HepG2 (cell line): ENCODE results near the gene TRAPPC4. TPM values are rescaled to one million over a fixed set of nuclear protein-coding genes. Genes with fewer than 3 reads are reported as not detected.

ENCODE experiments used
- ATAC-seq: fragments of 200-7000 bp; cut with Tn5 transposase; 3 replicates; pipeline ENCODE4 v1.9.1; 2020; ENCODE audit warnings: mild to moderate bottlenecking, moderate library complexity
- BruUV-seq: library from RNA; stranded (reverse); fragments of 400-500 nt; replicated peaks from 2 replicates; lab custom pipeline; 2021; lab: Mats Ljungman, UMichigan
- CTCF ChIA-PET: fragments of 300-600 bp; formaldehyde crosslinking; extraction: SDS; loops from one replicate; lab custom pipeline; 2021; ENCODE audit warnings: low total read pairs, inconsistent platforms, low intra/inter-chr PET ratio; lab: Yijun Ruan, JAX
- POLR2A ChIA-PET: fragments of 350-600 bp; sonication (Branson Sonifier 250); formaldehyde crosslinking; loops from one replicate; lab custom pipeline; 2020; ENCODE audit warnings: antibody characterized with exemption, inconsistent platforms; lab: Yijun Ruan, JAX
- DNase-seq: peaks from one replicate; pipeline ENCODE4 v3.0.0-alpha.2; 2015; ENCODE audit warnings: low spot score
- FAIRE-seq: peaks from 3 replicates; lab custom pipeline; 2011; peaks lifted over from hg19 to GRCh38; lab: Jason Lieb, UNC
- H2AFZ ChIP-seq: one replicate; pipeline ENCODE4 v1.6.1; 2011; ENCODE audit warnings: low read length, inconsistent platforms
- H3K27ac ChIP-seq: fragments of 300-600 bp; 3 replicates; pipeline ENCODE4 v1.8.0; 2011; ENCODE audit warnings: mixed run types, mild to moderate bottlenecking, mixed read lengths, low read length, inconsistent platforms; ENCODE audit not compliant: insufficient read depth; ENCODE audit errors: extremely low read length
- H3K27me3 ChIP-seq, 2 experiments: fragments of 200-600 bp in 1 of 2; 2 replicates in 1 of 2; 3 replicates in 1 of 2; pipeline versions ENCODE4 v1.6.0 to v1.8.0; 2011; ENCODE audit warnings: low read length in 2 of 2, mild to moderate bottlenecking in 2 of 2, moderate library complexity in 2 of 2, inconsistent platforms in 1 of 2; ENCODE audit not compliant: insufficient read depth in 2 of 2, control insufficient read depth in 1 of 2
- H3K36me3 ChIP-seq, 2 experiments: fragments of 200-600 bp in 1 of 2; replicated peaks in 1 of 2; 2 replicates in 1 of 2; 3 replicates in 1 of 2; pipeline versions ENCODE4 v1.5.1 to v1.8.0; 2011; ENCODE audit warnings: low read length in 2 of 2, inconsistent platforms in 1 of 2; ENCODE audit not compliant: insufficient read depth in 2 of 2, control insufficient read depth in 1 of 2
- H3K4me1 ChIP-seq: 2 replicates; pipeline ENCODE4 v1.5.1; 2012; ENCODE audit warnings: low read length, inconsistent platforms; ENCODE audit not compliant: insufficient read depth
- H3K4me2 ChIP-seq: 2 replicates; pipeline ENCODE4 v1.6.0; 2011; ENCODE audit warnings: low read depth, low read length, inconsistent platforms
- H3K4me3 ChIP-seq, 3 experiments: fragments of 200-600 bp in 1 of 3; sonication (generic), shearing (Covaris generic) in 1 of 3; replicated peaks in 1 of 3; 2 replicates each; pipeline ENCODE4 v1.5.1; 2011 to 2016; ENCODE audit warnings: low read length in 3 of 3, inconsistent platforms in 2 of 3, low read depth in 2 of 3, mild to moderate bottlenecking in 2 of 3, control low read depth in 1 of 3, mixed read lengths in 1 of 3; ENCODE audit not compliant: insufficient read depth in 1 of 3
- H3K79me2 ChIP-seq: one replicate; pipeline ENCODE4 v1.6.1; 2011; ENCODE audit warnings: low read length, inconsistent platforms; ENCODE audit not compliant: insufficient read depth
- H3K9ac ChIP-seq: 2 replicates; pipeline ENCODE4 v1.6.0; 2011; ENCODE audit warnings: mild to moderate bottlenecking, low read depth, low read length, inconsistent platforms; ENCODE audit not compliant: insufficient read depth
- H3K9me3 ChIP-seq: 2 replicates; pipeline ENCODE4 v1.5.1; 2012; ENCODE audit warnings: mild to moderate bottlenecking, low read length
- H4K20me1 ChIP-seq: 2 replicates; pipeline ENCODE4 v1.6.0; 2011; ENCODE audit warnings: inconsistent platforms, mild to moderate bottlenecking, low read length, moderate library complexity; ENCODE audit not compliant: insufficient read depth
- JDP2 ChIP-seq: sonication (generic); formaldehyde crosslinking; IDR thresholded peaks from 2 replicates; pipeline ENCODE4 v1.8.1; 2022; ENCODE audit warnings: missing genetic modification reagents, borderline replicate concordance
- NONO ChIP-seq, 2 experiments: fragments of 450-650 bp in 1 of 2; sonication (generic) in 1 of 2; formaldehyde crosslinking in 1 of 2; IDR thresholded peaks in 1 of 2; conservative IDR thresholded peaks in 1 of 2; 2 replicates each; pipeline versions ENCODE4 v1.6.1 to v1.8.0; 2017 to 2022; ENCODE audit warnings: mild to moderate bottlenecking in 1 of 2, missing genetic modification reagents in 1 of 2, moderate library complexity in 1 of 2
- NR3C1 ChIP-seq: sonication (generic); formaldehyde crosslinking; IDR thresholded peaks from 2 replicates; pipeline ENCODE4 v1.4.0; 2020; ENCODE audit warnings: missing genetic modification reagents
- PITX1 ChIP-seq: sonication (generic); formaldehyde crosslinking; IDR thresholded peaks from 2 replicates; pipeline ENCODE4 v1.5.1; 2020; ENCODE audit warnings: mild to moderate bottlenecking, missing genetic modification reagents
- SALL1 ChIP-seq: sonication (generic); formaldehyde crosslinking; IDR thresholded peaks from 2 replicates; pipeline ENCODE4 v1.8.0; 2022; ENCODE audit warnings: mild to moderate bottlenecking, missing genetic modification reagents
- SAP130 ChIP-seq: IDR thresholded peaks from 2 replicates; pipeline ENCODE4 v1.6.1; 2016; ENCODE audit warnings: low read depth
- SRY ChIP-seq: sonication (generic); formaldehyde crosslinking; IDR thresholded peaks from 2 replicates; pipeline ENCODE4 v1.8.0; 2022; ENCODE audit warnings: mild to moderate bottlenecking, missing genetic modification reagents
- ZBTB3 ChIP-seq: sonication (generic); formaldehyde crosslinking; IDR thresholded peaks from 2 replicates; pipeline ENCODE4 v1.4.0; 2020; ENCODE audit warnings: low read depth, mild to moderate bottlenecking, moderate library complexity, missing genetic modification reagents, borderline replicate concordance
- ZNF101 ChIP-seq: sonication (generic); formaldehyde crosslinking; IDR thresholded peaks from 2 replicates; pipeline ENCODE4 v1.4.0; 2020; ENCODE audit warnings: mild to moderate bottlenecking, low read depth, missing genetic modification reagents, borderline replicate concordance
- ZNF883 ChIP-seq: sonication (generic); formaldehyde crosslinking; IDR thresholded peaks from 2 replicates; pipeline ENCODE4 v1.5.1; 2020; ENCODE audit warnings: mild to moderate bottlenecking, missing genetic modification reagents; ENCODE audit errors: not compliant biosample characterization
- WGBS: methylation state at CpG from one replicate; pipeline ENCODE4 v1.1.6; 2017; ENCODE audit warnings: low lambda C conversion rate; 5-methylcytosine and 5-hydroxymethylcytosine counted together
- in situ Hi-C: cut with HindIII; loops from 2 replicates; pipeline ENCODE4 v1.10.0; 2017; ENCODE audit warnings: low pct_unique_long_range_greater_than_20kb; ENCODE audit not compliant: extremely low pct_ligation_motif_present
- intact Hi-C: fragments of 100-400 bp; cut with micrococcal nuclease; formaldehyde crosslinking; loops from one replicate; pipeline ENCODE4 v1.10.0; 2022; ENCODE audit not compliant: unreplicated experiment
- polyA plus RNA-seq, 8 experiments: library from polyadenylated mRNA; depleted of rRNA in 3 of 8; stranded (reverse) in 7 of 8; unstranded in 1 of 8; fragments of >200 nt; fragmentation: Illumina TruSeq in 4 of 8; extraction: Trizol in 4 of 8; gene quantifications; 2 replicates each; pipeline versions ENCODE4 v1.2.1 to v1.2.3, GENCODE V29; 2011 to 2016; ENCODE audit warnings: low read depth in 4 of 8, missing spikeins in 1 of 8, mixed read lengths in 1 of 8; ENCODE audit not compliant: insufficient read depth in 1 of 8
- total RNA-seq, 5 experiments: library from RNA; depleted of rRNA; stranded (reverse); fragments of >200 nt; fragmentation: Illumina TruSeq; extraction: Trizol; gene quantifications; 2 replicates each; pipeline ENCODE4 v1.2.3, GENCODE V29; 2016; ENCODE audit warnings: low read depth in 1 of 5
- TF ChIP-seq, protein P1 (sequence below): sonication (generic); formaldehyde crosslinking; IDR thresholded peaks from 2 replicates; pipeline ENCODE4 v1.4.0; 2020; ENCODE audit warnings: missing genetic modification reagents
- TF ChIP-seq, protein P2 (sequence below): sonication (generic); formaldehyde crosslinking; IDR thresholded peaks from 2 replicates; pipeline ENCODE4 v1.8.0; 2022; ENCODE audit warnings: mild to moderate bottlenecking, missing genetic modification reagents, moderate library complexity
- TF ChIP-seq, protein P3 (sequence below), 2 experiments: fragments of 450-650 bp in 1 of 2; sonication (generic) in 1 of 2; formaldehyde crosslinking; IDR thresholded peaks; 2 replicates each; pipeline versions ENCODE4 v1.5.0 to v1.8.0; 2020 to 2022; ENCODE audit warnings: mild to moderate bottlenecking in 1 of 2, missing genetic modification reagents in 1 of 2

The TRAPPC4 gene
- total and polyA plus RNA-seq, 2 of the 13 experiments (the other 11 are each of a cell fraction or from before 2014, with no cell fraction given), result 97.4 to 140 TPM

DNA sequence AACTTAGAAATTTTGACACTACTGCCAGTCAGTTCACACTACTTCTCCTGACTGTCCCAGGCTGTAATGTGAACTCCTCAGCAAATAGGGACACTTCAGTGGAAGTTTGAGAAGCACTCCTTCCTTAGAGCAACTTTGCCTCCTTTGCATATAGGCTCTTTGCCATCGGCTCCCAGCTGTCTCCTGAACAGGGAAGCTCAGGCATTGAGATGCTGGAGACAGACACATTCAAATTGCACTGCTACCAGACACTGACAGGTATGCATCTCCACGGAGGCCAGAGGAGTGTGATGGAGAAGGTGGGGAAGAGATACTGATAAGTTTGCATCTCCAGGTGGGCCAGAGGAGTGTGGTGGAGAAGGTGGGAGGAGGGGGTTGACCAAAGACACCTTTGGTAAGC is 1.4 kb downstream of the TRAPPC4 start:
- peaks cover 58% of the 10 kb centered on the region for H3K79me2 ChIP-seq
- H3K4me3 ChIP-seq, result peak overlapping the region; percentile 72 to 99 (median 93)
- DNase-seq (no peak), FAIRE-seq (no peak), ATAC-seq (no peak)
- H3K36me3 ChIP-seq, result peaks cover 3 to 22% of the 10 kb centered on the region in 2 experiments; a peak in 4 of 5 replicates
- H3K4me1 ChIP-seq, result peaks cover 77% of the 10 kb centered on the region
- H2AFZ ChIP-seq, result no peak overlapping the region
- no peaks in the 10 kb centered on the region for H3K9me3 ChIP-seq
- peaks cover 0 to 4% of the 10 kb centered on the region in 2 experiments; a peak in 2 of 5 replicates for H3K27me3 ChIP-seq
- TF ChIP-seq SALL1, result 0 out of 2 replicates have a peak, but pooled peaks have one; percentile 13
- TF ChIP-seq SAP130 (CRISPR knock-in tag), result 0 out of 2 replicates have a peak, but pooled peaks have one; percentile 17
- no peak for TF ChIP-seq SRY (CRISPR knock-in tag)
- H3K9ac ChIP-seq, result peak overlapping the region; percentile 93; the same call in 1 of the 2 replicates
- H3K4me2 ChIP-seq, result peak overlapping the region; percentile 91
- in situ Hi-C loops (no loop called here), intact Hi-C loops (no loop called here)
- H3K27ac ChIP-seq, result peak overlapping the region; percentile 45
- BruUV-seq, result no TSS peak
- ChIA-PET CTCF (no interaction called here), POLR2A (interaction anchor here (0.9 to 6.9 kb wide), 7 partner anchors 9 to 109 kb away, joined by 3 to 66 read pairs (median 3); partner anchors contain the start of genes CENATAC, HYOU1 and SLC37A4)
- WGBS, result 7% methylated on average over 2 of the region's 2 CpGs
- H4K20me1 ChIP-seq, result peaks cover 22% of the 10 kb centered on the region

DNA sequence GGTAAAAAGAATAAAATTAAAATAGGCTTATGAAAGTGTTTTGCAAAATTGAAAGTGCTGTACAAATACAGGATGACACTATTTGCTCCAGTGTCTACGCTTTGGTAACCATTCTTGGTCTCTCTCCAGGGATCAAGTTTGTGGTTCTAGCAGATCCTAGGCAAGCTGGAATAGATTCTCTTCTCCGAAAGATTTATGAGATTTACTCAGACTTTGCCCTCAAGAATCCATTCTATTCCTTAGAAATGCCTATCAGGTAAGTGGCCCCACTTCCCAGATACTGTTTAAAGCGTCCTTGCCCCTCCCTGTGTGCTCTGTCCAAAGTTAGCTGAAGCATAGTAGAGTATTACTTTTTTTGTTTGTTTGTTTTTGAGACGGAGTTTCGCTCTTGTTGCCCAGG is 3.1 kb downstream of the TRAPPC4 start:
- Histone ChIP-seq H3K4me2 (peak overlapping the region; percentile 42), H3K79me2 (peaks cover 57% of the 10 kb centered on the region), H3K9ac (no peak overlapping the region; the same call in 1 of the 2 replicates), H2AFZ (no peak overlapping the region), H3K27ac (peak overlapping the region; percentile 61), H3K4me1 (peaks cover 77% of the 10 kb centered on the region), H3K4me3 (peak overlapping the region in 1 of 3 experiments; percentile 7; a peak in 1 of 6 replicates), H3K9me3 (no peaks in the 10 kb centered on the region), H3K36me3 (peaks cover 3 to 6% of the 10 kb centered on the region in 2 experiments; a peak in 4 of 5 replicates), H3K27me3 (peaks cover 0 to 4% of the 10 kb centered on the region in 2 experiments; a peak in 2 of 5 replicates), H4K20me1 (peaks cover 7% of the 10 kb centered on the region)
- 72% methylated on average over 5 of the region's 5 CpGs for WGBS
- POLR2A ChIA-PET, result interaction anchor here (1.2 to 2.7 kb wide), 2 partner anchors 34 to 46 kb away, joined by 5 to 10 read pairs; partner anchors contain the start of gene VPS11
- ATAC-seq (no peak), DNase-seq (no peak), FAIRE-seq (no peak)
- CTCF ChIA-PET, result no interaction called here
- TF ChIP-seq ZNF883 (CRISPR knock-in tag), result no peak
- TF ChIP-seq NR3C1, result no peak
- no peak for TF ChIP-seq JDP2 (CRISPR knock-in tag)
- TF ChIP-seq, protein P1, sequence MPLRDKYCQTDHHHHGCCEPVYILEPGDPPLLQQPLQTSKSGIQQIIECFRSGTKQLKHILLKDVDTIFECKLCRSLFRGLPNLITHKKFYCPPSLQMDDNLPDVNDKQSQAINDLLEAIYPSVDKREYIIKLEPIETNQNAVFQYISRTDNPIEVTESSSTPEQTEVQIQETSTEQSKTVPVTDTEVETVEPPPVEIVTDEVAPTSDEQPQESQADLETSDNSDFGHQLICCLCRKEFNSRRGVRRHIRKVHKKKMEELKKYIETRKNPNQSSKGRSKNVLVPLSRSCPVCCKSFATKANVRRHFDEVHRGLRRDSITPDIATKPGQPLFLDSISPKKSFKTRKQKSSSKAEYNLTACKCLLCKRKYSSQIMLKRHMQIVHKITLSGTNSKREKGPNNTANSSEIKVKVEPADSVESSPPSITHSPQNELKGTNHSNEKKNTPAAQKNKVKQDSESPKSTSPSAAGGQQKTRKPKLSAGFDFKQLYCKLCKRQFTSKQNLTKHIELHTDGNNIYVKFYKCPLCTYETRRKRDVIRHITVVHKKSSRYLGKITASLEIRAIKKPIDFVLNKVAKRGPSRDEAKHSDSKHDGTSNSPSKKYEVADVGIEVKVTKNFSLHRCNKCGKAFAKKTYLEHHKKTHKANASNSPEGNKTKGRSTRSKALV, result no peak
- 0 out of 2 replicates have a peak, but pooled peaks have one; percentile 4 for TF ChIP-seq PITX1 (CRISPR knock-in tag)
- TF ChIP-seq, protein P2, sequence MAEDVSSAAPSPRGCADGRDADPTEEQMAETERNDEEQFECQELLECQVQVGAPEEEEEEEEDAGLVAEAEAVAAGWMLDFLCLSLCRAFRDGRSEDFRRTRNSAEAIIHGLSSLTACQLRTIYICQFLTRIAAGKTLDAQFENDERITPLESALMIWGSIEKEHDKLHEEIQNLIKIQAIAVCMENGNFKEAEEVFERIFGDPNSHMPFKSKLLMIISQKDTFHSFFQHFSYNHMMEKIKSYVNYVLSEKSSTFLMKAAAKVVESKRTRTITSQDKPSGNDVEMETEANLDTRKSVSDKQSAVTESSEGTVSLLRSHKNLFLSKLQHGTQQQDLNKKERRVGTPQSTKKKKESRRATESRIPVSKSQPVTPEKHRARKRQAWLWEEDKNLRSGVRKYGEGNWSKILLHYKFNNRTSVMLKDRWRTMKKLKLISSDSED (CRISPR knock-in tag), result no peak
- TF ChIP-seq ZBTB3 (CRISPR knock-in tag), result 0 out of 2 replicates have a peak, but pooled peaks have one; percentile 11
- TF ChIP-seq, protein P3, sequence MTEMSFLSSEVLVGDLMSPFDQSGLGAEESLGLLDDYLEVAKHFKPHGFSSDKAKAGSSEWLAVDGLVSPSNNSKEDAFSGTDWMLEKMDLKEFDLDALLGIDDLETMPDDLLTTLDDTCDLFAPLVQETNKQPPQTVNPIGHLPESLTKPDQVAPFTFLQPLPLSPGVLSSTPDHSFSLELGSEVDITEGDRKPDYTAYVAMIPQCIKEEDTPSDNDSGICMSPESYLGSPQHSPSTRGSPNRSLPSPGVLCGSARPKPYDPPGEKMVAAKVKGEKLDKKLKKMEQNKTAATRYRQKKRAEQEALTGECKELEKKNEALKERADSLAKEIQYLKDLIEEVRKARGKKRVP (CRISPR knock-in tag; IDR thresholded peaks at IDR 0.05), result 0 out of 4 replicates have a peak, but pooled peaks of 1 of the 2 experiments have one; percentile 3
- TF ChIP-seq NONO (IDR thresholded peaks at IDR 0.05), result no peak
- 0 out of 2 replicates have a peak, but pooled peaks have one; percentile 2 for TF ChIP-seq NONO (CRISPR knock-in tag; conservative IDR thresholded peaks at IDR 0.05)
- TF ChIP-seq ZNF101, result no peak
- no TSS peak for BruUV-seq
- intact Hi-C loops, result no loop called here
- in situ Hi-C loops, result no loop called here
